NK-92 treated with Interleukin-12 subunit alpha and Interleukin-12 subunit beta, amount 100 ng/mL, for 24 hours (cell line): ENCODE measurements around the gene PCA3.

Experiments used
- DNase-seq: peaks from one replicate; lab custom pipeline; 2025; lab: John Stamatoyannopoulos, UW

PCA3 gene

GRCh38 chr9:76756941-76757673 is 7.1 kb upstream of the PCA3 start:
- no peak for DNase-seq

GRCh38 chr9:76758476-76758875 is 5.8 kb upstream of the PCA3 start:
- DNase-seq, result no peak

GRCh38 chr9:76759732-76760131 is 4.5 kb upstream of the PCA3 start:
- DNase-seq, result no peak

GRCh38 chr9:76761448-76761847 is 2.8 kb upstream of the PCA3 start:
- no peak for DNase-seq

GRCh38 chr9:76766126-76766525 is 1.9 kb downstream of the PCA3 start:
- DNase-seq, result no peak

- DNase-seq, result no peak
These were observed 8.6 kb downstream of the PCA3 start for GRCh38 chr9:76772686-76773445.

DNA sequence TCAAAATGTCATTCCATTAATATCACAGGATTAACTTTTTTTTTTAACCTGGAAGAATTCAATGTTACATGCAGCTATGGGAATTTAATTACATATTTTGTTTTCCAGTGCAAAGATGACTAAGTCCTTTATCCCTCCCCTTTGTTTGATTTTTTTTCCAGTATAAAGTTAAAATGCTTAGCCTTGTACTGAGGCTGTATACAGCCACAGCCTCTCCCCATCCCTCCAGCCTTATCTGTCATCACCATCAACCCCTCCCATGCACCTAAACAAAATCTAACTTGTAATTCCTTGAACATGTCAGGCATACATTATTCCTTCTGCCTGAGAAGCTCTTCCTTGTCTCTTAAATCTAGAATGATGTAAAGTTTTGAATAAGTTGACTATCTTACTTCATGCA is 20.6 kb downstream of the PCA3 start:
- no peak for DNase-seq

- no peak for DNase-seq
These were observed 21.3 kb downstream of the PCA3 start for GRCh38 chr9:76785501-76785900.

DNA sequence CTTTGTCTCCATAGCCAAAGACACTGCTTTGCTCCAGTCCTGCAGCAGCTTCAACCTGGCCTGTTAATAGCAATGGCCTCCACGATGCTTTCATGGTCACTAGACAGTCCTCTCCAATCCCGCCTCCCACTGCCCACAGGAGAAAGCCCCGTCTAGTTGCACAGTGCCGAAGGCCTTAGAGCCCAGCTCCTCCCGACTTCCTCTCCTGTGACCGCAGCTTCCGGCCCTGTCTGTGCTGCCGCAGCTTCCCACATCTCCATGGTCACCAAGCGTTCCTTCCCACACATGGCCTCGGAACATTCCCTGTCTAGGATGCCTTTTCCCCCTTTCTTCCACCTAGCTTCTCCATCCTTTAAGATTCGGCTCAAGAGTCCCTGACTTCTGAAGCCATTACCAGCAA is 23.4 kb downstream of the PCA3 start:
- DNase-seq, result no peak

DNA sequence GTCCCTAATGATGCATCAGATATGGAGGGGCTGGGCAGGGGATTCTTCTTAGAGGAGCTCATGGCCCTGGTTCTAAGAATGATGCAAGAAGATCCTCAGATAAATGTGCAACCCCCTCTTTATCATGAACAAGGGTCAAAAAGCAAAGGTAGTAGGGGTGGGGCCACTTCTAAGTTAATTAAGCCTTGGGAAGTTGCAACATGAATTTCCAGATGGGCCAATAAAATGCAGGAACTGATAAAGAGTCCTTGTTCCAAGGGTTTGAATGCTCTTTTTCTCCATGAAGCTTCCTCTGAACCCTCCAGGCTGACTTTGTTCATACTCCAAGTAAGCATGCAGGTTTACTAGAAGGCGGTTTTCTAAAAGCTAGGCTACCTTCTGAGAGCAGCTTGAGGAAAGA is 25.6 kb downstream of the PCA3 start:
- DNase-seq, result no peak

DNA sequence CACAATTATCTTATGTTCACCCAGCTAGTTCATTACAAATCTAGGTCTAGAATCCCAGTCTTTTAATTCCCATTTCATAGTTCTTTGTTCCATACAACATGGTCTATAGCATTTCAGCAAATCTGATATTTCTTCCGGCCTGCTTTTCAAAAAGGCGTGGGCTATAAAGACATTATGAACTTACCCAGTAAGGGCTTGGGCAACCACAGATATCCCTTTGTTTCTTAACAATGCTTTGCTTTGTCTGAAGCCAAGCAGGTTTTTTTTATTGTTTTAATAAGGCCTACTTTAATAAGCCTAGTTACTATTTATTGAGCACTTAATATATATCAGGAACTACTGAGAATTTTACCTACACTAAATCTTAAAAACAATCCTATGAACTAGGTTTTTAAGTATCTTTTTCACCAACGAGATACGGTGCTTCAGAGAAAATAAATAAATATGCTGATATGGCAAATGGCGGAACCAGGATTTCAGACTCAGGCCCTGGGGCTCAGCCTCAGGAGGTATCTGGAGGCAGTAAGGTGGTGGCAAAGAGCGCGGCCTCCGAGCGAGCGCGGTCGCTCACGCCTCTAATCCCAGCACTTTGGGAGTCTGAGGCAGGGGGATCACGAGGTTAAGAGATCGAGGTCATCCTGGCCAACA is 29.7 kb downstream of the PCA3 start:
- no peak for DNase-seq

DNA sequence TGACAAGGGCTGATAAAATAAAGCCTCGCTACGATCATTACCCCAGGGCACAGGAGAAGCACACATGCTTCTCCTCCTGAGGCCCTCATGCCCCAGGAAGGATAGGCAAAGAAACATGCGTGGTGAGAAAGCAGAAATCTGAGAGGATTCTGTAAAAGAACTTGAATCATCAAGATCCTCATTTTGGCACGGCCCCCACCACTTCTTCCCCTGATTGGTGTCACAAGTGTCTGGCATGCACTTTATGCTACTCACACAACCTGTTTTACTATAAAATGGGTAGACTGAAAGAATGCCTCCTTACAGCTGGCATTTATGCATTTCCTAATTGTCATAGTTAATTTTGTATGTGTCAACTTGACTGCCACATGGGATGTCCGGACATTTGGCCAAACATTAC is 32.1 kb downstream of the PCA3 start:
- no peak for DNase-seq

GRCh38 chr9:76798527-76798926 is 34.3 kb downstream of the PCA3 start:
- no peak for DNase-seq

GRCh38 chr9:76799473-76799872 is 35.2 kb downstream of the PCA3 start:
- DNase-seq, result no peak

DNA sequence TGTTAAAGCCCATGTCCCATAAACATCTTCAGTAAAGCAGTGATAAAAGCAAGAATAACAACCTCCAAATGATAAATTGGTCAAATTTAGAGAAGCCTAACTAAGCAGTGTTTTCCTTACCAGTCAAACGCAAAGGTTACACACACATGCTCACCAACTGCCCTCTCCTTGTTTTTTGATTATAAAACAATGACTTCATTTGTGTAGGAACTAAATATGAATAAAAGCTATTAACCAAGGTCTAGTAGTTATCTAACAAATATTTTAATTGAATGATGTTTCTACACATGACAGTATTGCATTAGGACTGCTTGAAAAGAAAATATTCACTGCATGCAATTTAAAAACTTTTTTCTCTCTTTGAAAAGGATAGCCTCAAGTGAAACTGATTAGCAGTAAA is 36.7 kb downstream of the PCA3 start:
- no peak for DNase-seq

GRCh38 chr9:76803083-76803482 is 38.8 kb downstream of the PCA3 start:
- DNase-seq, result no peak

DNA sequence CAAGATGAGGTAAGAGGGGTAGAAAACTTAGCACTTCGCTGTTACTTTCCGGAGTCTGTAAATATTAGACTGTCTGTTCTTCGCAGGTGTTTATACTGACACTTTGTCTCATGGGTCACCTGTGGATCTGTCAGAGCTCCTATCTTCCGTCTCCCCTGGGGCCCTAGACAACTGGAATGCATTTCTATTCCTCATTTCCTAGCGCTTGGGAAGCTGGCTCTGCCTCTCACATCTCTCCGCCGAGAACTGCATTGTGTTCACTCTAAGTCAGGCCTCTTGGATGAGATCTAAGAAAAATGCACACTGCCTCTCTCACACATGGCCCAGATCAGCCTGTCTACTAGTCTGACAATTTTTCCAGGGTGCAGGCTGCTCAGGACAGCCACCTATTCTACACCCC is 39.5 kb downstream of the PCA3 start:
- no peak for DNase-seq

- no peak for DNase-seq
These were observed 44.4 kb downstream of the PCA3 start for GRCh38 chr9:76808636-76809035.

DNA sequence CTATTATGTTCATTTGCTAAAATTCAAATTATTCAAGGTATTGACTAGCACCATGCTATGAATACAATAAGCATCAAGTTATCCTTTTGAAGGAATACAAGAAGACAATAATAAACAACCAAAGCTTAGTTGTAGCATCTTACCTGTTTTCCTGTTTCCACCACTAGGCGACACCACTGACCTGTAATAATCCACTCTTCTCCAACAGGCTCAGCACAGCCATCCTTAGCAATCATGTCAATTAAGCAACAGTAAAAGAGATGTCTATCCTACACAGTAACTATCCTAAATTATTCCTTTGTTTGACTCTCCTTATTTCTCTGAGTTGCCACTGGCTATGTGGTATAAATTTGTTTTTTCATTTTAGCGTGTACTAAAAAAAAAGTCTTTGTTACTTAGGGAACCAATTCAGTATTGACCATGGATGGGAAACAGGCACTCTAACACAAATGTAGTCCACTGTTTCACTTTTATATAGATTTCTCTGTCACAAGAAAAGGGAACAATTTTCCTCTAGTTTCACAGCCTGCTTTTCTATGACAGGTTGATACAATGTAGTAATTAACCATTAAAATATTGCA is 46.2 kb downstream of the PCA3 start:
- DNase-seq, result no peak

- DNase-seq, result no peak
These were observed 48.4 kb downstream of the PCA3 start for GRCh38 chr9:76812591-76812990.

DNA sequence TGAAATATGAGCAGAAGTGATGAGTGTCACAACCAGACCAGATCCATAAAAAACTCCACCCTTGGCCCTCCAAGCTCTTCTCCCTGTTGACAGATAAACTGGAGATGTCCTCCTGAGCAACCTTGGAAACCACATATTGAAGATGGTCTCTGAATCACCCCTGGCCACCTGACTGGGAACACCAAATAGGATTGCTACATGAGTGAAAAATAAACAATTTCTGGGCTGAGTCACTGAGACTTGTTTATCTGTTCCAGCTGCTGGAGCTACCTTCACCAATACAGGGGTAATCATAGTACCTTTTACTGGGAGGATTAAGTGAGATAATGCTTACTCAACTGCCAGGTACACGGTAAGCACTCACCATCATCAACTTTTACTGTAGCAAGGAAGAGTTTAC is 53.3 kb downstream of the PCA3 start:
- no peak for DNase-seq

GRCh38 chr9:76818271-76818670 is 54.0 kb downstream of the PCA3 start:
- DNase-seq, result no peak

GRCh38 chr9:76820431-76820830 is 56.2 kb downstream of the PCA3 start:
- no peak for DNase-seq
